ENCODE measurements around the gene RAB40C.

- TF ChIP-seq, protein P1, sequence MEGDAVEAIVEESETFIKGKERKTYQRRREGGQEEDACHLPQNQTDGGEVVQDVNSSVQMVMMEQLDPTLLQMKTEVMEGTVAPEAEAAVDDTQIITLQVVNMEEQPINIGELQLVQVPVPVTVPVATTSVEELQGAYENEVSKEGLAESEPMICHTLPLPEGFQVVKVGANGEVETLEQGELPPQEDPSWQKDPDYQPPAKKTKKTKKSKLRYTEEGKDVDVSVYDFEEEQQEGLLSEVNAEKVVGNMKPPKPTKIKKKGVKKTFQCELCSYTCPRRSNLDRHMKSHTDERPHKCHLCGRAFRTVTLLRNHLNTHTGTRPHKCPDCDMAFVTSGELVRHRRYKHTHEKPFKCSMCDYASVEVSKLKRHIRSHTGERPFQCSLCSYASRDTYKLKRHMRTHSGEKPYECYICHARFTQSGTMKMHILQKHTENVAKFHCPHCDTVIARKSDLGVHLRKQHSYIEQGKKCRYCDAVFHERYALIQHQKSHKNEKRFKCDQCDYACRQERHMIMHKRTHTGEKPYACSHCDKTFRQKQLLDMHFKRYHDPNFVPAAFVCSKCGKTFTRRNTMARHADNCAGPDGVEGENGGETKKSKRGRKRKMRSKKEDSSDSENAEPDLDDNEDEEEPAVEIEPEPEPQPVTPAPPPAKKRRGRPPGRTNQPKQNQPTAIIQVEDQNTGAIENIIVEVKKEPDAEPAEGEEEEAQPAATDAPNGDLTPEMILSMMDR (IDR thresholded peaks at IDR 0.05; ENCODE audit: poor library complexity) = no peak
- no peak for TF ChIP-seq EZH2 (IDR thresholded peaks at IDR 0.05; ENCODE audit: borderline replicate concordance)
- no peak for TF ChIP-seq EZH2phosphoT487 (IDR thresholded peaks at IDR 0.05; ENCODE audit: low read depth, severe bottlenecking, unreplicated experiment)
Observed at GRCh38 chr16:670485-671352, 80.9 kb downstream of the RAB40C start.

All from hepatocyte (in vitro differentiated cells).